Erythroblast (primary cell): Measurements from ENCODE around the gene RTN4RL1.

Experiments used
- GATA1 ChIP-seq: IDR thresholded peaks from 2 replicates; pipeline ENCODE4 v1.6.1; 2011; ENCODE audit warnings: low read depth, mild to moderate bottlenecking, control low read depth, low read length, moderate library complexity
- POLR2A ChIP-seq: IDR thresholded peaks from 2 replicates; pipeline ENCODE4 v1.6.1; 2011; ENCODE audit warnings: mild to moderate bottlenecking, low read length

GRCh38 chr17:1933875-1934715 is 91.0 kb downstream of the RTN4RL1 start:
- TF ChIP-seq POLR2A (no peak), GATA1 (no peak)
